ENCODE results near the gene SYNE1. TPM values are rescaled to one million over a fixed set of nuclear protein-coding genes. Genes with fewer than 3 reads are reported as not detected.

SYNE1 gene
- total RNA-seq, 2 experiments from 2014 or later, result 29.5 to 35.1 TPM

DNA sequence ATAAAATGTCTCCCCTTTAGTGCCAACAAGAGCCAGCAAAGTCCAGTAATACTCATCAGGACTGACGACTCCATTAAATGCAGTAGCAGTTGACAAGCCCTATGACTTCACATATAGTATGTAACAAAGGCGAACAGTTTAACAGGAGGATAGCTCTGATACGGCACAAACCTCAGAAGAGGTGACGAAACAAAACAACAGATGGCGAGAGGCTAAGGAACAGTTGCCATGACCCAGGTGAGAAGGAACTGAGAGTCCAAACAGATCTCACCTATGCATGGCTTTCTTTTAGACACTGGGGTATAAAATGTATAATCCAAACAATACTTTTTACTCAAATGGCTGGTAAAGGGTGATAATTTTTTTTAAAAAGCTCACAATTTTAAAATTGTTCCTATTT lies 37.1 kb downstream of the SYNE1 start:
- Mint-ChIP-seq H3K4me1 (ENCODE audit: low read depth) (no peaks in the 10 kb centered on the region), H3K9me3 (no peaks in the 10 kb centered on the region), H3K4me3 (no peak overlapping the region), H3K27ac (no peak overlapping the region), H3K36me3 (ENCODE audit: low read depth) (no peaks in the 10 kb centered on the region), H3K27me3 (no peaks in the 10 kb centered on the region)
- TF ChIP-seq, protein P1, sequence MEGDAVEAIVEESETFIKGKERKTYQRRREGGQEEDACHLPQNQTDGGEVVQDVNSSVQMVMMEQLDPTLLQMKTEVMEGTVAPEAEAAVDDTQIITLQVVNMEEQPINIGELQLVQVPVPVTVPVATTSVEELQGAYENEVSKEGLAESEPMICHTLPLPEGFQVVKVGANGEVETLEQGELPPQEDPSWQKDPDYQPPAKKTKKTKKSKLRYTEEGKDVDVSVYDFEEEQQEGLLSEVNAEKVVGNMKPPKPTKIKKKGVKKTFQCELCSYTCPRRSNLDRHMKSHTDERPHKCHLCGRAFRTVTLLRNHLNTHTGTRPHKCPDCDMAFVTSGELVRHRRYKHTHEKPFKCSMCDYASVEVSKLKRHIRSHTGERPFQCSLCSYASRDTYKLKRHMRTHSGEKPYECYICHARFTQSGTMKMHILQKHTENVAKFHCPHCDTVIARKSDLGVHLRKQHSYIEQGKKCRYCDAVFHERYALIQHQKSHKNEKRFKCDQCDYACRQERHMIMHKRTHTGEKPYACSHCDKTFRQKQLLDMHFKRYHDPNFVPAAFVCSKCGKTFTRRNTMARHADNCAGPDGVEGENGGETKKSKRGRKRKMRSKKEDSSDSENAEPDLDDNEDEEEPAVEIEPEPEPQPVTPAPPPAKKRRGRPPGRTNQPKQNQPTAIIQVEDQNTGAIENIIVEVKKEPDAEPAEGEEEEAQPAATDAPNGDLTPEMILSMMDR (IDR thresholded peaks at IDR 0.05), result no peak
- ChIA-PET POLR2A (no interaction called here), CTCF (no interaction called here)
- intact Hi-C loops (cut with micrococcal nuclease), result no loop called here
- ATAC-seq (no peak), DNase-seq (no peak)

- no peak overlapping the region for H3K4me3 Mint-ChIP-seq
- H3K4me1 Mint-ChIP-seq (ENCODE audit: low read depth), result no peaks in the 10 kb centered on the region
- no peaks in the 10 kb centered on the region for H3K36me3 Mint-ChIP-seq (ENCODE audit: low read depth)
- ChIA-PET POLR2A (no interaction called here), CTCF (no interaction called here)
- no peaks in the 10 kb centered on the region for H3K27me3 Mint-ChIP-seq
- TF ChIP-seq, protein P1 (IDR thresholded peaks at IDR 0.05), result no peak
- ATAC-seq, result no peak
- intact Hi-C loops (cut with micrococcal nuclease), result no loop called here
- no peak for DNase-seq
- no peaks in the 10 kb centered on the region for H3K9me3 Mint-ChIP-seq
- no peak overlapping the region for H3K27ac Mint-ChIP-seq
Observed at GRCh38 chr6:152598901-152599537, 38.1 kb downstream of the SYNE1 start.

DNA sequence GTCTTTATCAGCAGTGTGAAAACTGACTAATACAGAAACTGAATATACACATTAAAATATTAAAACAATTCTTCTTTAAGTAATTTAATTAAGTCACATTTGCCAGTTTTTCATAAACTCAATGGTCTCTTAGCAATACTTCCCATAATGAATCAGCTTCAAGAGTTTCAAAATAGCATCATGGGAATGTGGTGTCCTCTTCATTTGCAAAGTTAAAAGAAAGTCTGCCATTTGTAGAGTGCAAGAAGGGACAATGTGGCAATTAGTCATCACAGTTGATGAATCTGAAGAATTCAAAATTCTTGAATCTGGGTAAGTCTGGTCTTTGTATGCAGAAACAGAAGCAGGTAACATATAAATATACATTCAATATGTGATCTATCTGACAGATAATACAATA lies 38.7 kb downstream of the SYNE1 start:
- intact Hi-C loops (cut with micrococcal nuclease), result no loop called here
- no peaks in the 10 kb centered on the region for H3K36me3 Mint-ChIP-seq (ENCODE audit: low read depth)
- TF ChIP-seq, protein P1 (IDR thresholded peaks at IDR 0.05), result no peak
- no peak overlapping the region for H3K4me3 Mint-ChIP-seq
- H3K4me1 Mint-ChIP-seq (ENCODE audit: low read depth), result no peaks in the 10 kb centered on the region
- no peaks in the 10 kb centered on the region for H3K27me3 Mint-ChIP-seq
- CTCF ChIA-PET, result no interaction called here
- DNase-seq, result no peak
- POLR2A ChIA-PET, result no interaction called here
- ATAC-seq, result peak; percentile 34
- no peak overlapping the region for H3K27ac Mint-ChIP-seq
- H3K9me3 Mint-ChIP-seq, result no peaks in the 10 kb centered on the region

- ChIA-PET POLR2A (no interaction called here), CTCF (no interaction called here)
- DNase-seq (no peak), ATAC-seq (no peak)
- H3K27me3 Mint-ChIP-seq, result no peaks in the 10 kb centered on the region
- no peak overlapping the region for H3K4me3 Mint-ChIP-seq
- H3K36me3 Mint-ChIP-seq (ENCODE audit: low read depth), result no peaks in the 10 kb centered on the region
- no peaks in the 10 kb centered on the region for H3K4me1 Mint-ChIP-seq (ENCODE audit: low read depth)
- H3K9me3 Mint-ChIP-seq, result no peaks in the 10 kb centered on the region
- TF ChIP-seq, protein P1 (IDR thresholded peaks at IDR 0.05), result no peak
- H3K27ac Mint-ChIP-seq, result no peak overlapping the region
- intact Hi-C loops (cut with micrococcal nuclease), result no loop called here
Observed at GRCh38 chr6:152596726-152597125, 40.4 kb downstream of the SYNE1 start.

- POLR2A ChIA-PET, result no interaction called here
- DNase-seq (no peak), ATAC-seq (no peak)
- Mint-ChIP-seq H3K9me3 (no peaks in the 10 kb centered on the region), H3K27ac (no peak overlapping the region), H3K27me3 (no peaks in the 10 kb centered on the region), H3K36me3 (ENCODE audit: low read depth) (no peaks in the 10 kb centered on the region), H3K4me1 (ENCODE audit: low read depth) (no peaks in the 10 kb centered on the region), H3K4me3 (no peak overlapping the region)
- TF ChIP-seq, protein P1 (IDR thresholded peaks at IDR 0.05), result no peak
- CTCF ChIA-PET, result interaction anchor here (1.1 kb wide), 1 partner anchor 16 kb away, joined by 3 read pairs; no protein-coding TSS in a partner anchor
- intact Hi-C loops (cut with micrococcal nuclease), result no loop called here
Observed at GRCh38 chr6:152595499-152595898, 41.7 kb downstream of the SYNE1 start.

Data from activated CD8-positive, alpha-beta T cell treated with anti-CD3 and anti-CD28 coated beads for 36 hours (primary cell).